Neutrophil (primary cell): ENCODE results near the gene CD8B.

ENCODE experiments used
- H3K27ac ChIP-seq: fragments of 200-600 bp; sonication (generic); 2 replicates; pipeline ENCODE4 v1.5.1; 2016; ENCODE audit warnings: mild to moderate bottlenecking, moderate library complexity
- H3K27me3 ChIP-seq: fragments of 200-600 bp; sonication (generic); 2 replicates; pipeline ENCODE4 v1.6.0; 2016; ENCODE audit warnings: mild to moderate bottlenecking
- H3K36me3 ChIP-seq: fragments of 200-600 bp; sonication (generic); 2 replicates; pipeline ENCODE4 v1.5.1; 2017
- H3K4me1 ChIP-seq, 2 experiments: fragments of 200-600 bp in 1 of 2; sonication (generic) in 1 of 2; 1 replicate in 1 of 2; 2 replicates in 1 of 2; pipeline versions ENCODE4 v1.5.1 to v1.6.1; 2013 to 2016; ENCODE audit warnings: low read depth in 1 of 2, low read length in 1 of 2, mild to moderate bottlenecking in 1 of 2, moderate library complexity in 1 of 2; ENCODE audit not compliant: control insufficient read depth in 1 of 2, insufficient read depth in 1 of 2
- H3K4me3 ChIP-seq, 2 experiments: fragments of 200-600 bp in 1 of 2; sonication (generic) in 1 of 2; 1 replicate in 1 of 2; 2 replicates in 1 of 2; pipeline ENCODE4 v1.5.1; 2013 to 2016; ENCODE audit warnings: low read depth in 1 of 2, low read length in 1 of 2, mild to moderate bottlenecking in 1 of 2, moderate library complexity in 1 of 2
- H3K9me3 ChIP-seq: fragments of 200-600 bp; sonication (generic); 2 replicates; pipeline ENCODE4 v1.5.1; 2016
- CTCF ChIP-seq: fragments of 200-600 bp; sonication (generic); IDR thresholded peaks from 2 replicates; pipeline ENCODE4 v1.5.1; 2016; ENCODE audit warnings: antibody characterized with exemption

Gene CD8B

GRCh38 chr2:86832334-86833096, 29.2 kb downstream of the CD8B start:
- no peak overlapping the region for H3K4me3 ChIP-seq
- no peaks in the 10 kb centered on the region for H3K9me3 ChIP-seq
- H3K4me1 ChIP-seq, result no peaks in the 10 kb centered on the region
- H3K27me3 ChIP-seq, result no peaks in the 10 kb centered on the region
- TF ChIP-seq CTCF, result no peak
- no peaks in the 10 kb centered on the region for H3K36me3 ChIP-seq
- no peak overlapping the region for H3K27ac ChIP-seq

- TF ChIP-seq CTCF, result no peak
- H3K9me3 ChIP-seq, result no peaks in the 10 kb centered on the region
- H3K27me3 ChIP-seq, result no peaks in the 10 kb centered on the region
- no peak overlapping the region for H3K27ac ChIP-seq
- H3K4me3 ChIP-seq, result no peak overlapping the region
- no peaks in the 10 kb centered on the region for H3K4me1 ChIP-seq
- no peaks in the 10 kb centered on the region for H3K36me3 ChIP-seq
These were observed 30.1 kb downstream of the CD8B start for GRCh38 chr2:86831537-86831936.

GRCh38 chr2:86826951-86827350, 34.7 kb downstream of the CD8B start:
- no peak overlapping the region for H3K27ac ChIP-seq
- no peak for TF ChIP-seq CTCF
- H3K36me3 ChIP-seq, result no peaks in the 10 kb centered on the region
- no peaks in the 10 kb centered on the region for H3K27me3 ChIP-seq
- H3K4me1 ChIP-seq, result no peaks in the 10 kb centered on the region
- H3K4me3 ChIP-seq, result no peak overlapping the region
- no peaks in the 10 kb centered on the region for H3K9me3 ChIP-seq

- no peak for TF ChIP-seq CTCF
- H3K27me3 ChIP-seq, result no peaks in the 10 kb centered on the region
- H3K36me3 ChIP-seq, result no peaks in the 10 kb centered on the region
- H3K27ac ChIP-seq, result no peak overlapping the region
- no peak overlapping the region for H3K4me3 ChIP-seq
- H3K4me1 ChIP-seq, result no peaks in the 10 kb centered on the region
- H3K9me3 ChIP-seq, result no peaks in the 10 kb centered on the region
These were observed 35.8 kb downstream of the CD8B start for GRCh38 chr2:86825693-86826381.

- H3K4me1 ChIP-seq, result no peaks in the 10 kb centered on the region
- H3K27ac ChIP-seq, result no peak overlapping the region
- no peaks in the 10 kb centered on the region for H3K27me3 ChIP-seq
- no peaks in the 10 kb centered on the region for H3K36me3 ChIP-seq
- H3K9me3 ChIP-seq, result no peaks in the 10 kb centered on the region
- no peak overlapping the region for H3K4me3 ChIP-seq
- no peak for TF ChIP-seq CTCF
These were observed 36.5 kb downstream of the CD8B start for GRCh38 chr2:86825036-86825692.
